SK-N-SH treated with all-trans-retinoic acid at 6 μM for 48 hours (cell line): ENCODE data around the gene USP4.

Experiments
- ZFP3 ChIP-seq: fragments of 250-450 bp; sonication (Bioruptor Pico); IDR thresholded peaks from 2 replicates; pipeline ENCODE4 v1.5.0; 2020; ENCODE audit warnings: mild to moderate bottlenecking, moderate library complexity
- ZFP30 ChIP-seq: fragments of 450-650 bp; formaldehyde crosslinking; IDR thresholded peaks from 2 replicates; pipeline ENCODE4 v1.5.0; 2022; ENCODE audit warnings: mild to moderate bottlenecking, moderate library complexity

DNA sequence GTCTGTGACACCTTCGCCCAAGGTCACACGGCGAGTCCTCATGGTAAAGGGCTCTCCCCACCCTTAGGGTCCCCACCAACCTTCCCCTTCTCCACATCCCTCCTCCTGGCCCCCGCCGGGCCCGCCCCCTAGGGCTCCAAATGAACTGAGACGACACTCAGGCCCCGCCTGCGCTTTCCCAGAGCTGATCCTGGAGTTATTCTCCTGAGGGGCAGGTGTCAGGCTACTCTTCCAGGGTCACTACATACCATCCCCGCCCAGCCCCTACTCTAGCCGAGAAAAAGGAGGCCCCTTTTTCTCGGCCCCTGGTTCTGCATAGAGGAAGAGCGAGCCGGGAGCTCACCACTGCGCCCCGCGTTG lies 292 bp downstream of the USP4 start:
- TF ChIP-seq ZFP30 (CRISPR knock-in tag) (no peak), ZFP3 (CRISPR knock-in tag) (0 out of 2 replicates have a peak, but pooled peaks have one; percentile 1)
